AG09319 (cell line): ENCODE data around the gene CDH4.

Experiments used
- DNase-seq: peaks from one replicate; pipeline ENCODE4 v3.0.0-alpha.2; 2010; ENCODE audit warnings: low read depth; ENCODE audit errors: extremely low read depth
- TF ChIP-seq, protein P1 (sequence below): IDR thresholded peaks from 2 replicates; pipeline ENCODE4 v1.5.1; 2011; ENCODE audit warnings: low read depth, mild to moderate bottlenecking, inconsistent platforms, low read length, moderate library complexity

CDH4 gene

GRCh38 chr20:61584851-61585250 lies 332.8 kb downstream of the CDH4 start:
- TF ChIP-seq, protein P1, sequence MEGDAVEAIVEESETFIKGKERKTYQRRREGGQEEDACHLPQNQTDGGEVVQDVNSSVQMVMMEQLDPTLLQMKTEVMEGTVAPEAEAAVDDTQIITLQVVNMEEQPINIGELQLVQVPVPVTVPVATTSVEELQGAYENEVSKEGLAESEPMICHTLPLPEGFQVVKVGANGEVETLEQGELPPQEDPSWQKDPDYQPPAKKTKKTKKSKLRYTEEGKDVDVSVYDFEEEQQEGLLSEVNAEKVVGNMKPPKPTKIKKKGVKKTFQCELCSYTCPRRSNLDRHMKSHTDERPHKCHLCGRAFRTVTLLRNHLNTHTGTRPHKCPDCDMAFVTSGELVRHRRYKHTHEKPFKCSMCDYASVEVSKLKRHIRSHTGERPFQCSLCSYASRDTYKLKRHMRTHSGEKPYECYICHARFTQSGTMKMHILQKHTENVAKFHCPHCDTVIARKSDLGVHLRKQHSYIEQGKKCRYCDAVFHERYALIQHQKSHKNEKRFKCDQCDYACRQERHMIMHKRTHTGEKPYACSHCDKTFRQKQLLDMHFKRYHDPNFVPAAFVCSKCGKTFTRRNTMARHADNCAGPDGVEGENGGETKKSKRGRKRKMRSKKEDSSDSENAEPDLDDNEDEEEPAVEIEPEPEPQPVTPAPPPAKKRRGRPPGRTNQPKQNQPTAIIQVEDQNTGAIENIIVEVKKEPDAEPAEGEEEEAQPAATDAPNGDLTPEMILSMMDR: no peak
- DNase-seq: no peak

GRCh38 chr20:61585764-61586163 lies 333.7 kb downstream of the CDH4 start:
- TF ChIP-seq, protein P1: no peak
- no peak for DNase-seq

- DNase-seq: no peak
- TF ChIP-seq, protein P1: no peak
These were observed 335.0 kb downstream of the CDH4 start for GRCh38 chr20:61587036-61587435.

- TF ChIP-seq, protein P1: no peak
- no peak for DNase-seq
These were observed 335.7 kb downstream of the CDH4 start for GRCh38 chr20:61587681-61588289.

- peak; percentile 30 for DNase-seq
- TF ChIP-seq, protein P1: no peak
These were observed 336.6 kb downstream of the CDH4 start for GRCh38 chr20:61588411-61589385.

- DNase-seq: no peak
- TF ChIP-seq, protein P1: no peak
These were observed 338.2 kb downstream of the CDH4 start for GRCh38 chr20:61590236-61590635.

DNA sequence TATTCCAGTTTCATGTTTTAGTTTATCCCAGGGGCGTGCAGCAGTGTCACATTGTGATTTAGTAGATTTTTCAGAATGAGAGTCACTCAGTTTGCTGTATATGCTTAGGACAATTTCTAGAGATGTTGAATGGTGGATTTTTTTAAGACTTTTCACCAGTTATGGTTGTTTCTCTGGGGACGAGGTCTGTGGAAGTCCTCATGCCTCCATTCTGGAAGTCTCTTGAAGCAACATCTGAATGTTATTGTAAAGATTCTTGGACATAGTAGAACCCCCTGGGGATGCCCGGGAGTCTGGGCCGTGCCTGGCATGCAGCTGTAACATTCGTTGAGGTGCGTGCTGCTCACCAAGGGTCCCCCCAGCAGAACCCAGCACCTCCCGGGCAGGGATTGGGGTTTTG lies 341.5 kb downstream of the CDH4 start:
- no peak for DNase-seq
- TF ChIP-seq, protein P1: no peak
